ENCODE measurements around the gene STRIP2.

DNA sequence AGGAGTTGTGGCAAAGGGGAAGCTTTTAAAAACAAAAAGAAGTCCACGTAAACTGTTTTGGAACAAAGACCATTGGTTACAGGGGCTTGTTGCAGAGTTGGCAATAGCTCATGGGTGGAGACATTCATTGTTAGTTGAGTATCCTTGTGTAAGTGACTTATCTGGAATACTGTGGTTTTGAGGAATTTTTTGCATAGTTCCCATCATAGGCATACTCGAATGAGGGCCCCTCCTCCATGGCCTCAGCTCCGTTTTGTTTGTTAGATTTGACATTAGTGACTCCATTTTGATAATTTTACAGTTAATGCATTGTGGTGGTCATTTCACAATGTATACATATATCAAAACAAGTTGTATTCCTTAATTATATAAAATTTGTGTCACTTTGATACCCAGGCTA lies 55.3 kb downstream of the STRIP2 start:
- TF ChIP-seq, protein P1, sequence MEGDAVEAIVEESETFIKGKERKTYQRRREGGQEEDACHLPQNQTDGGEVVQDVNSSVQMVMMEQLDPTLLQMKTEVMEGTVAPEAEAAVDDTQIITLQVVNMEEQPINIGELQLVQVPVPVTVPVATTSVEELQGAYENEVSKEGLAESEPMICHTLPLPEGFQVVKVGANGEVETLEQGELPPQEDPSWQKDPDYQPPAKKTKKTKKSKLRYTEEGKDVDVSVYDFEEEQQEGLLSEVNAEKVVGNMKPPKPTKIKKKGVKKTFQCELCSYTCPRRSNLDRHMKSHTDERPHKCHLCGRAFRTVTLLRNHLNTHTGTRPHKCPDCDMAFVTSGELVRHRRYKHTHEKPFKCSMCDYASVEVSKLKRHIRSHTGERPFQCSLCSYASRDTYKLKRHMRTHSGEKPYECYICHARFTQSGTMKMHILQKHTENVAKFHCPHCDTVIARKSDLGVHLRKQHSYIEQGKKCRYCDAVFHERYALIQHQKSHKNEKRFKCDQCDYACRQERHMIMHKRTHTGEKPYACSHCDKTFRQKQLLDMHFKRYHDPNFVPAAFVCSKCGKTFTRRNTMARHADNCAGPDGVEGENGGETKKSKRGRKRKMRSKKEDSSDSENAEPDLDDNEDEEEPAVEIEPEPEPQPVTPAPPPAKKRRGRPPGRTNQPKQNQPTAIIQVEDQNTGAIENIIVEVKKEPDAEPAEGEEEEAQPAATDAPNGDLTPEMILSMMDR (IDR thresholded peaks at IDR 0.05; ENCODE audit: poor library complexity) = no peak
- TF ChIP-seq EZH2phosphoT487 (IDR thresholded peaks at IDR 0.05; ENCODE audit: low read depth, severe bottlenecking, unreplicated experiment) = no peak
